ENCODE measurements around the gene ADAP1. TPM values are rescaled to one million over a fixed set of nuclear protein-coding genes. Genes with fewer than 3 reads are reported as not detected.

The ADAP1 gene
- total and polyA plus RNA-seq, 2 of the 13 experiments (the other 11 are each of a cell fraction or from before 2014, with no cell fraction given): 10.5 to 24.6 TPM

- TF ChIP-seq CENPBD1 (CRISPR knock-in tag; IDR thresholded peaks at IDR 0.05; ENCODE audit: borderline replicate concordance, low read depth) (no peak), GABPB1 (CRISPR knock-in tag; IDR thresholded peaks at IDR 0.05) (peak; percentile 59; the same call in 1 of the 2 replicates), ATF5 (CRISPR knock-in tag; IDR thresholded peaks at IDR 0.05; ENCODE audit: low read depth) (no peak), NONO (IDR thresholded peaks at IDR 0.05) (no peak), NONO (CRISPR knock-in tag; conservative IDR thresholded peaks at IDR 0.05) (peak; percentile 41; the same call in 1 of the 2 replicates), EHMT2 (IDR thresholded peaks at IDR 0.05; ENCODE audit: borderline replicate concordance, low read depth, low read length) (no peak), PHF8 (CRISPR knock-in tag; IDR thresholded peaks at IDR 0.05) (no peak), PHF21A (CRISPR knock-in tag; IDR thresholded peaks at IDR 0.05) (no peak), HNF4G (IDR thresholded peaks at IDR 0.05; ENCODE audit: borderline replicate concordance, low read depth, low read length) (peak; percentile 62; the same call in 1 of the 2 replicates), HNF4G (CRISPR knock-in tag; IDR thresholded peaks at IDR 0.05; ENCODE audit: borderline replicate concordance, low read depth) (no peak), KDM3A (CRISPR knock-in tag; IDR thresholded peaks at IDR 0.05; ENCODE audit: low read depth) (no peak), ZNF720 (CRISPR knock-in tag; IDR thresholded peaks at IDR 0.05) (no peak), SKI (IDR thresholded peaks at IDR 0.05; ENCODE audit: partially characterized antibody) (no peak), ZSCAN5A (CRISPR knock-in tag; IDR thresholded peaks at IDR 0.05; ENCODE audit: borderline replicate concordance) (no peak), STAG1 (CRISPR knock-in tag; IDR thresholded peaks at IDR 0.05) (no peak), ZFX (CRISPR knock-in tag; IDR thresholded peaks at IDR 0.05; ENCODE audit: low read depth) (peak; percentile 43; the same call in 1 of the 2 replicates), JUNB (CRISPR knock-in tag; IDR thresholded peaks at IDR 0.05; ENCODE audit: borderline replicate concordance) (no peak), LCORL (IDR thresholded peaks at IDR 0.05) (no peak), LCORL (CRISPR knock-in tag; IDR thresholded peaks at IDR 0.05) (peak; percentile 67; the same call in 1 of the 2 replicates), TCF12 (IDR thresholded peaks at IDR 0.05) (no peak), TCF12 (CRISPR knock-in tag; IDR thresholded peaks at IDR 0.05) (0 out of 2 replicates have a peak, but pooled peaks have one; percentile 25), PRPF4 (IDR thresholded peaks at IDR 0.05; ENCODE audit: low read depth, low read length, poor library complexity, severe bottlenecking) (no peak), CREBL2 (CRISPR knock-in tag; IDR thresholded peaks at IDR 0.05; ENCODE audit: borderline replicate concordance) (no peak), GMEB1 (CRISPR knock-in tag; IDR thresholded peaks at IDR 0.05; ENCODE audit: borderline replicate concordance) (no peak), ZNF225 (CRISPR knock-in tag; IDR thresholded peaks at IDR 0.05) (peak; percentile 35; the same call in 1 of the 2 replicates)
Observed at GRCh38 chr7:945556-946255, 8.8 kb downstream of the ADAP1 start (continued).
